AG20443 (cell line): ENCODE measurements around the gene DDIT4.
"Not testable (repeated sequence)": the region's sequence is repeated elsewhere in the genome, so short reads cannot be mapped to it uniquely, and the experiment has no call there.

Experiments
- DNase-seq: peaks from one replicate; pipeline ENCODE4 v3.0.0; 2012; ENCODE audit warnings: low spot score, mixed read lengths

DDIT4 gene

DNA sequence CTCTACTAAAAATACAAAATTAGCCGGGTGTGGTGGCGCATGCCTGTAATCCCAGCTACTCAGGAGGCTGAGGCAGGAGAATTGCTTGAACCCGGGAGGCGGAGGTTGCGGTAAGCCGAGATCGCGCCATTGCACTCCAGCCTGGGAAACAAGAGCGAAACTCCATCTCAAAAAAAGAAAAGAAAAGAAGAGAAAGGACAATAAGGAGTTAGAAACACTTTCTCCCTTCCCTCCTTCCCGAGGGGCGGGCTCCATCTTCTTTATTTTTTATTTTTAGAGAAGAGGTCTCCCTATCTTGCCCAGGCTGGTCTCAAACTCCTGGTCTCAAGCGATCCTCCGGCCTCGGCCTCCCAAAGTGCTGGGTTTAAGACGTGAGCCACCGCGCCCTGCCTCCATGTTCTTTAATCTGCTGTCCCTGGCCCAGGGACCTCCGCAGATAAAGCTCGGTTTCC, 23.1 kb downstream of the DDIT4 start:
- not testable (repeated sequence) for DNase-seq

DNA sequence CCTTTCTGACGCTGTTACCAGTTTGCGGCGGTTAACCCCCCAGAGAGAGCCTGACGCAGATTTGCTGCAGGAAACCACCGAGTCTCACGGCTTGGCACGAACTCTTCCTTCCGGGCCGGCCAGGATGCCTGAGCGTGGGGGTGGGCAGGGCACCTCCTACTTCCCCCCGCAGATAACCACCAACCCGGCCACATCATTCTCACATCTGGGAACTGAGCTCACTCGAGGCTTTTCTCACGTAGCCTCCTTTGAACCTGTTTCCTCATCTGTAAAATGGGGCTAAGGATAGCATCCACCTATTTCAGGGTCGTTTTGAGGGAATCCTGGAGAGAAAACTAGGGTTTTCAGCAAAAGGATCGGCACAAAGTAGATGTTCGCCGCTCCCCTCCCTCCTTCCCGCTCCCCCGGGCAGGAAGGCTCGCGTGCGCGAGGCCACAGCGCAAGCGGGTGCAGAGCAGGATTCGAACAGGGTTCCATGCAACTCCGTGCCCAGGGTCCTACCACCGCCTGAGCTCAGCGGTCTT, 23.6 kb downstream of the DDIT4 start:
- peak; percentile 90 for DNase-seq

DNA sequence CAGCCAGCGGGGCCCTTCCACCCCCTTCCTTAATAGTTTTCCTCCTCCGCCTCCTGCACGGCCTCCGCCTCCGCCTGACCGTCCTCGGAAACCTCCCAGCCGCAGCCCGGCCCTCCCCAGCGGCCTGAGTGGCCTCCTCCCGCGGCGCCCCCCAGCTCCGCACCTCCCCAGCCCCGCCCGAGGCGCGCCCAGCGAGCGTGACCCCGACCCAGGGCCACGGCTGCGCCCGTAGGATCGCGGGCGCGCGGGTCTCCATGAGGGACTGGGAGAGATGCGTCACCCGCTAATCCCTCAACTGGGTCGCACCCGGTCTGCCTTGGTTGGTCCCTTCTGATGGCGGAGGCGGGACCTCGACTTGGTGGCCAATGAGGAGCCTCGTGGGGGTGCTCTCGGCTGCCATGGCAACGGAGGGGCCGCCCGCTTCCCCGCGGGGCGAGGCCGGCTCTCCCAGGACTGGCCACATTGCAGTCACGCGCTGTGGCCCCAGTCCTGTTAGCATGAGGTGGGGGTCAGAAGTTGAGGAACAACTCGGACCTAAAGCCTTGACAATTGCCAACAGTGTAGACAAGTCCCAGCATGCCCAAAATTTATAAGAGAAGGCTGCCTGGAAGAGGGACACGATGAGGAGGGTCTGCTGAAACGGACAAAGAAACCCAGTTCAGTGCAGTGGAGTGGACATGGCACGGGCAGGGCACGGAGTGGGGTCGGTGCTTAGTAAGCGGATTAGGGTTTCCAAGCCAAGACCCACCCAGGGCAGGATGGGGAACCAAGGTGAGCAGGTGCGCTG, 24.3 kb downstream of the DDIT4 start:
- DNase-seq, result peak; percentile 96

DNA sequence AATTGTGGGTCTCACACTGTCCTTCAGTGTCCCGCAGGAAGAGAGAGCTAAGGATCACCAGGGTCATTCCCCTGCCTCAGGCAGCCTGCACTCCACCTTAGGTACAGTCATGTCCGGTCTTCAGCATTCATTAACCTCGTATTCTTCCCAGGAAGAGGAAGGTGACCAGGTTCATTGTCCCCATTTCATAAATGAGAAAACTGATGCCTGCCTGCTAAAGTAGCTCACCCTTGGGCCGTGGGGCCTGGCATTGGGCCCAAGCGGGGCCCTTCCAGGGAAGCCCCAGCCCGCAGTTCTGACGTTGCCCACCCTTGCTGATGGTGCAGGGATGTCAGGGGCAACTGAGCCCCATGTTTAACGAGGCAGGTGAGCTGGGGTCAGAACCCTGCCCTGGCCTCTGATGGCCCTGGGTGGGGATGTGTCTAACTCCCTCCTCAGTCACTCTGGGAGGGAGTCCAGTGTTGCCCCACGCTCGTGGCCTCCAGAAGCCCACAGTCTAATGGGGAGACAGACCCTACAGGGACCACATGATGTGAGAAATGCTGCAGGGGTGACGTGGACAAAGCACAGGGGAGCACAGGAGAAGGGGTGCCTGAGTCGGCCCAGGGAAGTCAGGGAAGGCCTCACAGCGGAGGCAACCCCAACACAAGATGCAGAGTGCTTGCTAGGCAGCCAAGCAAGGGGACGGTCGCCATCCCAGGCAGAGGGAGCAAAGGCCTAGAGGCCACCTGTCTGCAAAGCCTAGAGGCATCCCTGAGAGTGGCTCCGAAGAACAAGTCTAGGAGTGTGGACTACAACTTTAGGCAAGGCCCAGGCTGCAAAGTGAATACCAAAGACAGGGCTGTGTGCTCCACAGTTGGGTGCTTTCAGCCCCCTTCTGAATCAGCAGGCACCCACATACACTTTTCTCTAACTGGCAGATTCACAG, 25.1 kb downstream of the DDIT4 start:
- no peak for DNase-seq

DNA sequence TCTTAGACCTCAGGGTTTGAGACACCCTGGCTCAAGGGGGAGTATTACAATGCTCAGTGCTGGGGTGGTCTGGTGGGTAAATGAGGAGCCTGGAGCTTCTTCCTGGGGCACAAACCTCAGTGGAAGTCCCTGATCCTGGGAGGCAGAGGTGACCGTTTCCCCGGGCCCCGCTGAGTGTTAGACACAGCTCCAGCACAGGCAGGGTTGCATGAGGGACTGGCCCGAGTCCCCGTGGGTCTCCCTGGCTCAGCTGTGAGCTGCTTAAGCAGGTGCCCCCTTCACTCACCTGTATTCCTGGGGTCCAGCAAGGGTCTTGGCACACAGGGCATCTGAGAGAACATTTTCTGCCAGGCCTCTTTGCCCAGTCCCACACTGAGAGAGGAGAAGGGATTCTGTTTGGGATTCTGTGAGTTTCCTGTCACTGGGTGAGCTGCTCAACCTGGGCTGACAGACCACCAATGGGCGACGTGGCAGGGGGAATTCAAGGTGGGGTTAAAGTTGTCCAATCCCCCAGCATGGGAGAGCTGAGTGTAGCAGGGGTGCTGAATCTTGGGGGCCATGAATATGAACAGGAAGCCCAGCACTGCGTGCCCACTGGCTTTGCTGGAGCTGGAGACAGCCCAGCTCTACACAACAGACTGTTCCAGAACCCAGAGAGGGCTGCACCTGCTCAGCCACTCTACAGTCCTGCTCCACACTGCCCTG, 29.9 kb downstream of the DDIT4 start:
- DNase-seq, result no peak

DNA sequence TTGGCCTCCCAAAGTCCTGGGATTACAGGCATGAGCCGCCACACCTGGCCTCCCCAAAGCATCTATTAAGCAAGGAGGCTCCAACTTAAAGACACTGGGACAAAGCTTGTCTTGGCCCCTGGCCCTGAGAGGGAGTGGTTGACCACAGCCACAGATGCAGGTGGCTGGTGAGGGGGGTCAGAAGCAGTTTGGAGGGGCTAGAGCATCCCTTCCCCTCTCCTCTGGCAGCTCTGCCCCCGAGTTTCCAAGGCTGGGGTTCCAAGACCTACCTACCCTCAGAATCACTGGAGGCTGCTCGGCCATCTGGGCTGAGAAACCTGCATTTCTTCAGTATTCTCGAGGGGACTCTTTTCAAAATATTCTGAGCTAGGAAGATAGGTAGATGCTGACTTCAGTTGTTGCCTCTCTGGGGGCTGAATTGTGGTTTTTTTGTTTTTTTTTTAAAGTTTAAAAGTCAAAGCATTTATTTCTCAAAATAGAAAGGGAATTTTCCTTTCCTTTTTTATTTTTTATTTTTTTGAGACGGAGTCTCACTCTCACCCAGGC, 32.6 kb downstream of the DDIT4 start:
- no peak for DNase-seq

DNA sequence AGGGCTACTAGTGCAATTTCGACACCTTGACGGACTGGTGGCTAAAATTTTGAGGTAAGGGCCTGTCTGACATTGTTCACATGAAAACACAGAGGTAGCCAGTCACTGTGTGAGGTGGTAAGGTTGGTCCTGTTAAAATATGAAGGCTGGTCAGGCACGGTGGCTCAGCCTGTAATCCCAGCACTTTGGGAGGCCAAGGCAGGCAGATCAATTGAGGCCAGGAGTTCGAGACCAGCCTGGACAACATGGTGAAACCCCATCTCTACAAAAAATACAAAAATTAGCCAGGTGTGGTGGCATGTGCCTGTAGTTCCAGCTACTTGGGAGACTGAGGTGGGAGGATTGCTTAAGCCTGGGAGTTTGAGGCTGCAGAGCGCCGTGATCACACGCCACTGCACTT, 34.0 kb downstream of the DDIT4 start:
- not testable (repeated sequence) for DNase-seq

DNA sequence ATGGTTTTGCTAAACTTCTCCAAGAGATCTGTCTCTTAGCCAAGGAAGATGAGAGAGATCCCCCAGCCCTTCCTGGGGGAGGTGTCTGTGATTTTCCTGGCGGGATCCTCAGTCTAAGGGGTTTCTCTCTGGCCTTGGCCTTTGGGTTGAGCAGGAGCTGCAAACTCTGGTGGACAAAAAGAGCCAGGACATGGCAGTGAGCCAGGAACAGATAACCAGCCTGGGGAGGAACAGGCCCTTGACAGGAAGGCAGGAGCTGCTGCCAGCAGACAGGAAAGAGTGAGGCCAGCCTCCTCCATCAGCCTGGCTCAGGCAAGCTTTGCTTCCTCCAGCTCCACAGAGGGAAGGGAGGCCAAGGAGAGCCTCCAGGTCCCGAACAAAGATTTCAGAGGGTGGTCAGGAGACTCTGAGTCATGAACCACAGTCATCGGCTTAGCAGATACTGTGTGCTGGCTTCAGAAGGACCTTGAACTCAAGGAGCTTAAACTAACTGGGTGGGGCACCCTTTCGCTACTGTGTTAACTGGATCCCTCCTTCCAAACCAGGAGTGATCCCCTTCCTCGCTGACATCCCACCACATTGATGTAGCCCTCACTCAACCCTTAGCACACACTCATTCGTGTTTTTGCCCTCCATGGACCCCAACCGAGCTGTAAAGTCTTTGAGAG, 34.7 kb downstream of the DDIT4 start:
- peak; percentile 61 for DNase-seq

DNA sequence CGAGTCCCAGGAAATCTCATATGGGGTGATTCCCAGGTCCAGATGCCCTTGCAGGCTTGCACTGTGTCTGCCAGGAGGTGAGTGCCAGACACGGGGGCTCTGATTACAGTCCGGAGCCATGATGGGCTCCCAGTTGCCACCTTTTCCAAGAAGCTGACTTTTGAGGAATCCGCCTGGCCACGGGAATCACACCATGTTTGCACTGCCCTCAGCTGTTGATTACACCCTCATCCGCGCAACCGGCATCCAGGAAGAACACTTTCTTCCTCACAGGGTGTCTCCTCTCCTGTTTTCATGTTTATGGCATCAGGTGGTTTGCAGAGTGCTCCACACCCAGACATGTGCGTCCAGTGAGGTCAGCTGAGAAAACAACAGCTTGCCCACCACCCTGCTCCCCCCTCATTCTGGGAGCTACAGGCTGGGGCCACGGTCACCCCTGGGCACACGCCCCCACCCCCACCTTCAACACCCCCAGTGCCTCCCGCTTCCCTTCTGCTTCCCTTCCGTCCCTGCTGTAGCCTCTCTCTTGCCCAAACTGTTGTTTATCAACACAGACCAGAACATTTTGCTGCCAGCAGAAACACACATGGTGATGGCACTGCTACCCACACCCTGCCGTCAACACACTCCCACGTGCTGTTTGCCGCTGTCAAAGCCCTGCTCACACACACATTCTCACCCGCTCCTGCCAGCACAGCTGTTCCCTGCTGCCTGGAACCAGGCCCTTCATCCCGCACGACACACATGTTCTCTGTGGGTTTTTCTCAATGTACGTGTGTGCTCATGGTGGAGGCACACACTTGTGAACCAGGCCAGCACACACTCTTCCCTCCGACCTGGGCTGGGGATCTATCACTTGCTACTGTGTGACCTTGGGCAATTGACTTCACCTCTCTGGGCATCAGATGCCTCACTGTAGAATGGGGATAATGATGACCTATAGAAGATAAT, 35.8 kb downstream of the DDIT4 start:
- peak; percentile 46 for DNase-seq

DNA sequence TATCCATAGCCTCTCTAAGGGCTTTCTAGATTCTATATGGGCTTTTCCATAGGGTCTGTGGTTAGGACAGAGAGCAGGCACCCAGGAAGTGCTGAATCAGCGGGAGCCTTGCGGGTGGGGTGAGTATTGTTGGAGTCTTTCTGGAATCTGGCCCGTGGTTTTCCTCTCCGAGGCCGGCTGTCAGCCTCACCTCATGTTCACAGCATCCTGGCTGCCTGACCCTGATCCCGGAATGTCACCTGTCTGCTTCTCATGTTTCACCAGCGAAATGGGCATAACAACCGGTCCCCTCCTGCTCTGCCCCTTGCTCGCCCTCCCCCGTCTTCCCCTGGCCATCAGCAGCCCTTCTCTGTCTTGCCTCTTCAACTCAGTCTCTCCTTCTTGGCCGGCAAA, 36.5 kb downstream of the DDIT4 start:
- no peak for DNase-seq

DNA sequence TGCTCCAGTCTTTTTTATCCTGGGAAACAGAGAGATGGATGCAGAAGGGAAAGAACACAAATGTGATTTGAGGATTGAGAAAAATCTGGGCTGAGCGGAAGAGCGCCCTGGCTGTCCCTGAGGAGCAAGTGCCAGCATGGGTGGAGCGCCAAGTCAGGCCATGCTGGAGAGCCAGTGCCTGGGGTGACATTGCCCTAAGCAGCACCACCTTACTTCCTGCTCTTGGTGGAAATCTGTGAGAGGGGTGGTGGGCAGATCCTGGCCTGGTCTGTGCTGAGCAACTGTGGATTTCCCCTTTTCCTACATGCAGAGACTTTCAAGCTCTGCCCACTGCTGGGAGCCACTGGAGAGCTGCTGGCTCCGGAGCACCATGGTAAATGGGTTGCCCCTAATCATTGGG, 36.9 kb downstream of the DDIT4 start:
- DNase-seq, result no peak

DNA sequence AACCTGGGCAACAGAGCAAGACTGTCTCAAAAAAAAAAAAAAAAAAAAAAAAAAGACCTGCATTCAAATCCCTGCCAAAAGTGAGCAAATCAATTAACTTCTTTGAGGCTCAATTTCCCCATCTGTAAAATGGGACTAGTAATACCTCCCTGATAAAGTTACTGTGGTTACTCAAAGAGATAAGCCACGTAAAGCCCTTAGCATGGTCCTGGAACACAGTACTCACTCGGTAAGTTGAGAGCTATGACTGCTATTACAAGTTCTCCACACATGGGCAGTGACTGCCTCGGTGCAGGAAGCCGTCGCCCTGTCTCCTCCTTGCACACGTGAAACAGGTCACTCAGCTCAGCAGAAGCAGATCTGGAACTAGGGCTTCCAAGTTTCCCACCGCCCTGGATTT, 37.9 kb downstream of the DDIT4 start:
- DNase-seq, result no peak

DNA sequence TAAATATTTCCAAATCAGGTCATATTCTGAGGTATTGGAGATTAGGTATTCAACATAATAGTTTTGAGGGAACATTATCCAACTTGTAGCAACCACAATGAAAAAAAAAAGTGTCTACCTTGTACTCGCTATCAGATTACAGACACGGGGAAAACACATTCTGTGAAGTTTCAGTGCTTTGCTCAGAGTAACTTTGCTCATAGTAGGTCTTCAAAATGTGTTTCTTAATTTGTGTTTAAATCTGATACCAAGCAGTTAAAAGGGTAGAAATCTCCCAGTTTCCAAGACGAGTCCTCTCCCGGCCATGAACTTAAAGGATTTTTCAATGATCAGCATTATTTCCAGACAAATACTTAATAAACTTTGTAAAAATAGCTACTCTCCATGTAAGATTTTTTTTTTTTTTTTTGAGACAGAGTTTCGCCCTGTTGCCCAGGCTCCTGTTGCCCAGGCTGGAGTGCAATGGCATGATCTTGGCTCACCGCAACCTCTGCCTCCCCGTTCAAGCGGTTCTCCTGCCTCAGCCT, 39.2 kb downstream of the DDIT4 start:
- DNase-seq, result no peak

DNA sequence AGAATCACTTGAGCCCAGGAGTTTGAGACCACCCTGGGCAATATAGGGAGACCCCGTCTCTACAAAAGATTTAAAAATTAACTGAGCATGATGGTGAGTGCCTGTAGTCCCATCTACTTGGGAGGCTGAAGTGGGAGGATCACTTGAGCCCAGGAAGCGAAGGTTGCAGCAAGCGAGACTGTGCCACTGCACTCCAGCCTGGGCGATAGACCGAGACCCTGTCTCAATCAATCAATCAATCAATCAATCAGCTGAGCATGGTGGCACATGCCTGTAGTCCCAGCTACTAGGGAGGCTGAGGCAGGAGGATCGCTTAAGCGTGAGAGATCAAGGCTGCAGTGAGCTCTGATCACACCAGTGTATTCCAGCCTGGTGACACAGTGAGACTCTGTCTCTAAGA, 40.5 kb downstream of the DDIT4 start:
- DNase-seq, result no peak

DNA sequence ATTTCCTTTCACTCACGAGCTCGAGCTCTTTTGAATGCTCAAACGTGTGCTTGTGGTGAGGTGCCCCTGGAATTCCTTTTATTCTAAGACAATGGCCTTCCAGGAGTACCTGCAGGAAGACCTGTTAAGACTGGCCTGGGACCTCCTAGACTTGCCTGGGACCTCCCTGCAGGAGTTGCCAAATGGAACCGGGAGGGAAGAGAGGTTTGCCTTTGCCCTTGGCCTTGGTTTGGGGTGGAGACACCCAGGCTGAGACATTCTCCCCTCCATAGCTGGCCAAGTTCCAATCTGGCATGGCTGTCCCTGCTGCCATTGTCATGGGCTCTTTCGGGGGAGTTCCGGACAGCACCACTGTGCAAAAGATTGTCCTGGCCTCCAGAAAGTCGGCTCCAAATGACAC, 41.3 kb downstream of the DDIT4 start:
- DNase-seq, result no peak

DNA sequence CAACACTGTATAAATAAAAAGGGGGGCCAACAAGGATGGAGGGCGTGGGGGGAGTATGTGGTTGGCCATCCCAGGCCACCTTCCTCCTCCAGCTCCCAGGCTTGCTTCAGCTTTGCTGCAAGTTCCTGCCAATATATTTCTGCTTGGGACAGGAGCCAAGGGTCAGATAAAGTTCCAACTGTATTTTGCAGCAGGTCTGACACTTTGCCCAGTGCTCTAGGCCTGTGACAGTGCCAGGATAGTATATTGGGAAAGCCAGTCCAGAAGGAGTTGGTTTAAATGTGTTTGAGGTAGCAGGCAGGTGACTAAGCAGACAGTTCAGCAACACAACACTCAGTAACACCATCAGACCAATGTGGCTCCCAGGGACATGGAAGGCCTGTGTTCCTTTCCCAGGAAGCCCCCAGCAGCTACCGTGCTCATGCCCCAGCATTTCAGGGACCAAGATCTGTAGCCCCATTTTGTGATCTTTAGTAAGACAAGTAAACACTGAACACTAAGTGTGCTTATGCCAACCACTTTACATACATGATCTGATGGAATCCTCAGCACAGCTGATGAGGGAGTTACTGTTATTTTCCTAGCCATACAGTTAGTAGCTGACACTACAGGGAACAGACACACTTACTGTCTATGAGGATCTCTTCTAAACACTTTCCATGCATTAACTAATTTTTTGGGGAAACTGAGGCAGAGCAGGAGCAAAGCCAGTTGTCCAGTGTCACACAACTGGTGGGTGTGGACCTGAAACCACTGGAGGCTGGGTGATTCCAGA, 42.1 kb downstream of the DDIT4 start:
- peak; percentile 67 for DNase-seq

DNA sequence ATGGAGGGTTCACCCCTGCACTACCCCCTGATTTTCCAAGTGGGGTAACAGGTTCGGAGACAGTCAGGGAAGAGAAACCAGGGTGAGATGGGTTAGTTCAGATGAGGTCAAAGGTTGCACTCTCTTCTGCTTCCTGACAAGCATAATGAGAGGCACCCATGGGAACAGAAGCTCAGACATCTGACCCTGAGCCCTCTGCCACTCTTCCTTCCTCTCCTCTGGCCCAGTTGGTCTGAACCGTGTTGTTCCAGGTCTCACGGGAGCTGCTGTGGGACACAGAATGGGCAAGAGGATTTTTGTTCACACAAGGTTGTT, 42.6 kb downstream of the DDIT4 start:
- DNase-seq, result no peak

DNA sequence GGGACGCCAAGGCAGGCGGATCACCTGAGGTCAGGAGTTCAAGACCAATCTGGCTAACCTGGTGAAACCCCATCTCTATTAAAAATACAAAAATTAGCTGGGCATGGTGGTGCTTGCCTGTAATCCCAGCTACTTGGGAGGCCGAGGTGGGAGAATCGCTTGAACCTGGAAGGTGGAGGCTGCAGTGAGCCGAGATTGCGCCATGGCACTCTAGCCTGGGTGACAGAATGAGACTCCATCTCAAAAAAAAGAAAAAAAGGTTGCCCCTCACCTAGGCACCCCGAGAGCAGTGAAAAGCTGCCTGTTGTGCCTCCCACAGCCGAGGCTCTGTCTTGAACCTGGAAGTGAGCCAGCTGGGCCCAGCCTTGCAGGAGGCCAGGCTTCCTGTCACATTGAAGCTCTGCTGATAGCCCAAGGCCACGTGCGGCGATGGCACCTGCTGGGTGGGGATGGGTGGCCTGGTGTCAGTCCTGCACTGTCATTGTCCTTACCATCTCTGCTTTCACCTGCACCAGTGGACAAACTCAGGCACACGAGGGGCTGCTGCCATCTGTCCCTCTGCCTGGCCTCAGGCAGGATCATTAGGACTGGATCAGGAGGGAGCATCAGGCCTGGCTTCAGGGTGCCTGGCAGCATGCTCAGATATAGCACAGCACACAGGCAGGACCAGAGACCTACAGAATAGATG, 43.2 kb downstream of the DDIT4 start:
- DNase-seq, result no peak
